ENCODE measurements around the gene CDC42SE1. TPM values are rescaled to one million over a fixed set of nuclear protein-coding genes. Genes with fewer than 3 reads are reported as not detected.

The CDC42SE1 gene
- total RNA-seq, 3 donors from 2014 or later, result 69.2 to 78.5 (median 73.5) TPM

GRCh38 chr1:151050051-151050688 lies 9.3 kb downstream of the CDC42SE1 start:
- DNase-seq, result no peak
- peaks cover 7% of the 10 kb centered on the region for H3K4me1 ChIP-seq (ENCODE audit: low read depth)
- ATAC-seq, result no peak
- intact Hi-C loops (cut with DNase I, micrococcal nuclease), result loop anchor here in 1 of 2 donors (10.0 kb wide), 1 partner anchor 45 kb away; the partner anchor contains the start of genes MINDY1 and PRUNE1
- H3K36me3 ChIP-seq (ENCODE audit: low read depth), result peaks cover 11% of the 10 kb centered on the region
- H3K4me3 ChIP-seq, result no peak overlapping the region
- no peaks in the 10 kb centered on the region for H3K9me3 ChIP-seq
- no peak for TF ChIP-seq CTCF (IDR thresholded peaks at IDR 0.05)

DNA sequence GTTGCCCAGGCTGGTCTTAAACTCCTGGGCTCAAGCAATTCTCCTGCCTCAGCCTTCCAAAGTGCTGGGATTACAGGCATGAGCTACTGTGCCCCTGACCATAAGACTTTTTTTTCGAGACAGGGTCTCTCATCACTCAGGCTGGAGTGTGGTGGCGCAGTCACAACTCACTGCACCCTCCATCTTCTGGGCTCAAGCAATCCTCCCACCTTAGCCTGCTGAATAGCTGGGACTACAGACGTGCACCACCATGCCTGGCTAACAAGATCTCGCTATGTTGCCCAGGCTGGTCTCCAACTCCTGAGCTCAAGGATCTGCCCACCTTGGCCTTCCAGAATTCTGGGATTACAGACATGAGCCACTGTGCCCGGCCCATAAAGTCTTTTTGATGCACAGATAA lies 10.0 kb downstream of the CDC42SE1 start:
- ATAC-seq (no peak), DNase-seq (no peak)
- no peaks in the 10 kb centered on the region for H3K9me3 ChIP-seq
- H3K4me1 ChIP-seq (ENCODE audit: low read depth), result peaks cover 6% of the 10 kb centered on the region
- peaks cover 11% of the 10 kb centered on the region for H3K36me3 ChIP-seq (ENCODE audit: low read depth)
- no peak overlapping the region for H3K4me3 ChIP-seq
- intact Hi-C loops (cut with DNase I, micrococcal nuclease), result no loop called here
- no peak for TF ChIP-seq CTCF (IDR thresholded peaks at IDR 0.05)

GRCh38 chr1:151048645-151049032 lies 10.8 kb downstream of the CDC42SE1 start:
- no peak for TF ChIP-seq CTCF (IDR thresholded peaks at IDR 0.05)
- H3K4me1 ChIP-seq (ENCODE audit: low read depth), result peaks cover 6% of the 10 kb centered on the region
- H3K9me3 ChIP-seq, result no peaks in the 10 kb centered on the region
- H3K4me3 ChIP-seq, result no peak overlapping the region
- DNase-seq, result no peak
- H3K36me3 ChIP-seq (ENCODE audit: low read depth), result peaks cover 11% of the 10 kb centered on the region
- ATAC-seq, result no peak
- intact Hi-C loops (cut with DNase I, micrococcal nuclease), result no loop called here

DNA sequence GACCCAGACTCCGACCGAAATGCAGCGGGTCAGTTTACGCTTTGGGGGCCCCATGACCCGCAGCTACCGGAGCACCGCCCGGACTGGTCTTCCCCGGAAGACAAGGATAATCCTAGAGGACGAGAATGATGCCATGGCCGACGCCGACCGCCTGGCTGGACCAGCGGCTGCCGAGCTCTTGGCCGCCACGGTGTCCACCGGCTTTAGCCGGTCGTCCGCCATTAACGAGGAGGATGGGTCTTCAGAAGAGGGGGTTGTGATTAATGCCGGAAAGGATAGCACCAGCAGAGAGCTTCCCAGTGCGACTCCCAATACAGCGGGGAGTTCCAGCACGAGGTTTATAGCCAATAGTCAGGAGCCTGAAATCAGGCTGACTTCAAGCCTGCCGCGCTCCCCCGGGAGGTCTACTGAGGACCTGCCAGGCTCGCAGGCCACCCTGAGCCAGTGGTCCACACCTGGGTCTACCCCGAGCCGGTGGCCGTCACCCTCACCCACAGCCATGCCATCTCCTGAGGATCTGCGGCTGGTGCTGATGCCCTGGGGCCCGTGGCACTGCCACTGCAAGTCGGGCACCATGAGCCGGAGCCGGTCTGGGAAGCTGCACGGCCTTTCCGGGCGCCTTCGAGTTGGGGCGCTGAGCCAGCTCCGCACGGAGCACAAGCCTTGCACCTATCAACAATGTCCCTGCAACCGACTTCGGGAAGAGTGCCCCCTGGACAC lies 11.3 kb downstream of the CDC42SE1 start:
- peak; percentile 10 for TF ChIP-seq CTCF (IDR thresholded peaks at IDR 0.05)
- Histone ChIP-seq H3K9me3 (no peaks in the 10 kb centered on the region), H3K4me1 (ENCODE audit: low read depth) (peaks cover 6% of the 10 kb centered on the region), H3K4me3 (peak overlapping the region; percentile 37), H3K36me3 (ENCODE audit: low read depth) (peaks cover 6% of the 10 kb centered on the region)
- DNase-seq (peak; percentile 73 to 83 (median 79)), ATAC-seq (peak; percentile 84)
- intact Hi-C loops (cut with DNase I, micrococcal nuclease), result no loop called here

DNA sequence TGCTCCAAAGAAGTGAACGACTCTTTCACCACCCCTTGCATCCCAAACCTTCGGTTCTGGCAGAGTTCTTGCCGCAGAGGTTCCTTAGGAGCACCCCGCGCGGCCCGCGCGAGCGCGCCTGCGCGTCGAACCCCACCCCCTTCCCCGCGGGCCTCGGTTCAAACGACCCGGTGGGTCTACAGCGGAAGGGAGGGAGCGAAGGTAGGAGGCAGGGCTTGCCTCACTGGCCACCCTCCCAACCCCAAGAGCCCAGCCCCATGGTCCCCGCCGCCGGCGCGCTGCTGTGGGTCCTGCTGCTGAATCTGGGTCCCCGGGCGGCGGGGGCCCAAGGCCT lies 11.9 kb downstream of the CDC42SE1 start, which contains the start of gene C1orf56:
TSS of gene C1orf56 (plus strand) at position 161 of the 334 bp plus-strand sequence. CDS start at position 258, 97 bp downstream.
- Histone ChIP-seq H3K36me3 (ENCODE audit: low read depth) (peaks cover under 1% of the 10 kb centered on the region), H3K4me1 (ENCODE audit: low read depth) (peaks cover 6% of the 10 kb centered on the region), H3K4me3 (peak within 1 kb of the TSS; percentile 37), H3K9me3 (no peaks in the 10 kb centered on the region)
- intact Hi-C loops (cut with DNase I, micrococcal nuclease), result no loop called here
- no peak for TF ChIP-seq CTCF (IDR thresholded peaks at IDR 0.05)
- DNase-seq (peak; percentile 70 to 80 (median 79)), ATAC-seq (peak; percentile 83)
